IPS-11a (cell line): ENCODE results near the gene CHEK1.
"Not testable (repeated sequence)": the region's sequence is repeated elsewhere in the genome, so short reads cannot be mapped to it uniquely, and the experiment has no call there.

Experiments
- H3K4me3 ChIP-seq: one replicate; pipeline ENCODE4 v1.5.1; 2013; ENCODE audit warnings: low read depth, low read length, control low read depth

Gene CHEK1

GRCh38 chr11:125690006-125690405, 65.0 kb downstream of the CHEK1 start:
- no peak overlapping the region for H3K4me3 ChIP-seq

GRCh38 chr11:125692887-125693286, 67.9 kb downstream of the CHEK1 start:
- H3K4me3 ChIP-seq: no peak overlapping the region

GRCh38 chr11:125694951-125695350, 70.0 kb downstream of the CHEK1 start:
- no peak overlapping the region for H3K4me3 ChIP-seq

- no peak overlapping the region for H3K4me3 ChIP-seq
Measured at GRCh38 chr11:125701018-125701610, 76.2 kb downstream of the CHEK1 start.

GRCh38 chr11:125701858-125702621, 77.1 kb downstream of the CHEK1 start:
- no peak overlapping the region for H3K4me3 ChIP-seq

- H3K4me3 ChIP-seq: not testable (repeated sequence)
Measured at GRCh38 chr11:125704686-125705085, 79.7 kb downstream of the CHEK1 start.

- no peak overlapping the region for H3K4me3 ChIP-seq
Measured at GRCh38 chr11:125720781-125721180, 95.8 kb downstream of the CHEK1 start.

GRCh38 chr11:125724125-125724524, 99.2 kb downstream of the CHEK1 start:
- no peak overlapping the region for H3K4me3 ChIP-seq
